IMR-90 (cell line): ENCODE measurements around the gene YTHDC2. TPM values are rescaled to one million over a fixed set of nuclear protein-coding genes. Genes with fewer than 3 reads are reported as not detected.

Source experiments
- ATAC-seq: fragments of 200-7000 bp; cut with Tn5 transposase; 2 replicates; pipeline ENCODE4 v1.9.1; 2020; ENCODE audit warnings: low read depth, mild to moderate bottlenecking, moderate library complexity
- BruUV-seq: library from RNA; stranded (reverse); fragments of 400-500 nt; replicated peaks from 2 replicates; lab custom pipeline; 2021; lab: Mats Ljungman, UMichigan
- CTCF ChIA-PET: fragments of 300-600 bp; formaldehyde crosslinking; extraction: SDS; loops from one replicate; lab custom pipeline; 2021; ENCODE audit warnings: antibody characterized with exemption; lab: Yijun Ruan, JAX
- POLR2A ChIA-PET: fragments of 300-600 bp; sonication (Branson Sonifier 250); formaldehyde crosslinking; loops from one replicate; lab custom pipeline; 2022; ENCODE audit warnings: antibody characterized with exemption; ENCODE audit not compliant: unreplicated experiment; lab: Charles Lee
- DNase-seq: peaks from one replicate; pipeline ENCODE4 v3.0.0; 2013
- H2AFZ ChIP-seq: replicated peaks from 2 replicates; pipeline ENCODE3; 2013; ENCODE audit warnings: low read length, mild to moderate bottlenecking; ENCODE audit not compliant: poor library complexity
- H2AK5ac ChIP-seq: 2 replicates; pipeline ENCODE4 v1.6.1; 2013; ENCODE audit warnings: low read depth, low read length, inconsistent platforms
- H2AK9ac ChIP-seq: replicated peaks from 2 replicates; pipeline ENCODE3; 2013; ENCODE audit warnings: mild to moderate bottlenecking, low read depth, low read length, moderate library complexity; ENCODE audit not compliant: poor library complexity
- H2BK120ac ChIP-seq: 2 replicates; pipeline ENCODE4 v1.6.1; 2013; ENCODE audit warnings: low read depth, low read length, inconsistent platforms
- H2BK15ac ChIP-seq: 3 replicates; pipeline ENCODE4 v1.6.1; 2013; ENCODE audit warnings: low read depth, low read length, inconsistent platforms
- H2BK20ac ChIP-seq: 2 replicates; pipeline ENCODE4 v1.6.1; 2013; ENCODE audit warnings: low read depth, mild to moderate bottlenecking, inconsistent platforms, low read length, moderate library complexity
- H2BK5ac ChIP-seq: 2 replicates; pipeline ENCODE4 v1.6.1; 2013; ENCODE audit warnings: mild to moderate bottlenecking, low read depth, low read length, inconsistent platforms; ENCODE audit not compliant: poor library complexity, severe bottlenecking
- H3K14ac ChIP-seq: replicated peaks from 2 replicates; pipeline ENCODE4 v1.6.1; 2013; ENCODE audit warnings: low read depth, low read length, inconsistent platforms
- H3K18ac ChIP-seq: 2 replicates; pipeline ENCODE4 v1.6.1; 2013; ENCODE audit warnings: low read depth, low read length, control low read depth
- H3K23ac ChIP-seq: 2 replicates; pipeline ENCODE4 v1.6.1; 2013; ENCODE audit warnings: low read depth, low read length, inconsistent platforms
- H3K27ac ChIP-seq: 2 replicates; pipeline ENCODE4 v1.5.1; 2013; ENCODE audit warnings: mild to moderate bottlenecking, control low read depth, low read length; ENCODE audit not compliant: insufficient read depth
- H3K27me3 ChIP-seq: 2 replicates; pipeline ENCODE4 v1.6.1; 2013; ENCODE audit warnings: low read length; ENCODE audit not compliant: control insufficient read depth, insufficient read depth
- H3K36me3 ChIP-seq: 2 replicates; pipeline ENCODE4 v1.6.1; 2013; ENCODE audit warnings: low read length, mixed read lengths; ENCODE audit not compliant: control insufficient read depth, insufficient read depth
- H3K4ac ChIP-seq: 2 replicates; pipeline ENCODE4 v1.6.1; 2013; ENCODE audit warnings: low read depth, low read length, inconsistent platforms
- H3K4me1 ChIP-seq: 2 replicates; pipeline ENCODE4 v1.6.1; 2013; ENCODE audit warnings: low read length, mixed read lengths; ENCODE audit not compliant: control insufficient read depth, insufficient read depth
- H3K4me2 ChIP-seq: 2 replicates; pipeline ENCODE4 v1.6.1; 2013; ENCODE audit warnings: low read depth, mild to moderate bottlenecking, control low read depth, low read length, moderate library complexity
- H3K4me3 ChIP-seq: 2 replicates; pipeline ENCODE4 v1.5.1; 2013; ENCODE audit warnings: low read depth, mild to moderate bottlenecking, control low read depth, low read length, moderate library complexity; ENCODE audit not compliant: insufficient read depth
- H3K56ac ChIP-seq: 2 replicates; pipeline ENCODE4 v1.6.1; 2013; ENCODE audit warnings: low read length, inconsistent platforms; ENCODE audit not compliant: insufficient read depth; ENCODE audit errors: extremely low read depth
- H3K79me1 ChIP-seq, 2 experiments: 2 replicates each; pipeline ENCODE4 v1.6.1; 2013; ENCODE audit warnings: low read length in 2 of 2, inconsistent platforms in 1 of 2, low read depth in 1 of 2
- H3K9ac ChIP-seq: 2 replicates; pipeline ENCODE4 v1.6.1; 2013; ENCODE audit warnings: low read depth, low read length, control low read depth
- H3K9me1 ChIP-seq: 2 replicates; pipeline ENCODE4 v1.6.1; 2013; ENCODE audit warnings: low read length, inconsistent platforms; ENCODE audit not compliant: insufficient read depth
- H3K9me3 ChIP-seq: 2 replicates; pipeline ENCODE4 v1.6.1; 2013; ENCODE audit warnings: low read length; ENCODE audit not compliant: control insufficient read depth, insufficient read depth
- H4K20me1 ChIP-seq: 2 replicates; pipeline ENCODE4 v1.6.1; 2013; ENCODE audit warnings: low read length, inconsistent platforms; ENCODE audit not compliant: insufficient read depth
- H4K5ac ChIP-seq: 2 replicates; pipeline ENCODE4 v1.6.1; 2013; ENCODE audit warnings: mild to moderate bottlenecking, low read depth, low read length, control low read depth
- H4K8ac ChIP-seq, 2 experiments: 2 replicates each; pipeline ENCODE4 v1.6.1; 2013; ENCODE audit warnings: low read depth in 2 of 2, low read length in 2 of 2, control low read depth in 1 of 2, inconsistent platforms in 1 of 2
- H4K91ac ChIP-seq: 2 replicates; pipeline ENCODE4 v1.6.1; 2013; ENCODE audit warnings: low read depth, low read length, inconsistent platforms; ENCODE audit not compliant: insufficient read depth
- BHLHE40 ChIP-seq: fragments of 150-350 bp; IDR thresholded peaks from 2 replicates; pipeline ENCODE4 v1.6.1; 2016; ENCODE audit warnings: mild to moderate bottlenecking, low read depth, low read length
- ELK1 ChIP-seq: fragments of 150-350 bp; IDR thresholded peaks from 2 replicates; pipeline ENCODE4 v1.6.1; 2016; ENCODE audit warnings: low read depth, mild to moderate bottlenecking, low read length, moderate library complexity, borderline replicate concordance
- FOS ChIP-seq: fragments of 150-350 bp; IDR thresholded peaks from 2 replicates; pipeline ENCODE4 v1.6.1; 2016; ENCODE audit warnings: low read depth, low read length
- MXI1 ChIP-seq: IDR thresholded peaks from 2 replicates; pipeline ENCODE4 v1.6.1; 2012; ENCODE audit warnings: low read depth, mild to moderate bottlenecking, low read length, moderate library complexity, borderline replicate concordance
- RCOR1 ChIP-seq: IDR thresholded peaks from 2 replicates; pipeline ENCODE4 v1.6.1; 2012; ENCODE audit warnings: mild to moderate bottlenecking, low read length, improper control_type of control experiment; ENCODE audit not compliant: insufficient replicate concordance
- SMC3 ChIP-seq: fragments of 150-350 bp; IDR thresholded peaks from 2 replicates; pipeline ENCODE4 v1.6.1; 2016; ENCODE audit warnings: low read depth, mild to moderate bottlenecking, antibody characterized with exemption, low read length, moderate library complexity
- USF2 ChIP-seq: fragments of 150-350 bp; IDR thresholded peaks from 2 replicates; pipeline ENCODE4 v1.6.1; 2017; ENCODE audit warnings: mild to moderate bottlenecking, antibody characterized with exemption, low read length, low read depth
- WGBS, 2 experiments: methylation state at CpG; one replicate each; pipeline versions ENCODE4 v1.1.5 to v1.1.7; 2013; ENCODE audit warnings: missing lambda C conversion rate in 2 of 2; ENCODE audit not compliant: insufficient read length in 1 of 2; ENCODE audit errors: extremely low coverage in 2 of 2; 5-methylcytosine and 5-hydroxymethylcytosine counted together
- dilution Hi-C: fragments of 300-500 bp; cut with HindIII; formaldehyde crosslinking; loops from one replicate; pipeline ENCODE4 v1.14.3; 2018; ENCODE audit warnings: low sequenced_read_pairs; ENCODE audit not compliant: unreplicated experiment
- in situ Hi-C: fragments of 300-500 bp; cut with MboI; formaldehyde crosslinking; loops from 3 replicates; pipeline ENCODE4 v1.14.3; 2019; ENCODE audit warnings: low sequenced_read_pairs, inconsistent platforms, mixed read lengths
- intact Hi-C: fragments of 100-400 bp; cut with micrococcal nuclease; formaldehyde crosslinking; loops from 2 replicates; pipeline ENCODE4 v1.10.0; 2022
- polyA plus RNA-seq, 3 experiments: library from polyadenylated mRNA; depleted of rRNA; stranded (reverse); fragments of >200 nt; gene quantifications; 2 replicates each; pipeline ENCODE4 v1.2.3, GENCODE V29; 2012; ENCODE audit warnings: low replicate concordance in 1 of 3
- total RNA-seq: library from RNA; depleted of rRNA; stranded (reverse); fragments of >200 nt; gene quantifications from 2 replicates; pipeline ENCODE4 v1.2.3, GENCODE V29; 2012

YTHDC2 gene
- total and polyA plus RNA-seq, 2 of the 4 experiments (the other 2 are of a cell fraction), result 6.5 to 13.4 TPM

- Histone ChIP-seq H3K27ac (no peak overlapping the region), H3K23ac (no peak overlapping the region), H3K18ac (no peak overlapping the region), H3K56ac (no peak overlapping the region), H2BK5ac (no peak overlapping the region), H2BK15ac (no peak overlapping the region), H3K4me3 (no peak overlapping the region), H2AK5ac (no peak overlapping the region), H4K91ac (no peak overlapping the region), H3K4me2 (no peak overlapping the region), H2AK9ac (no peak overlapping the region), H2BK120ac (no peak overlapping the region), H3K4me1 (no peaks in the 10 kb centered on the region), H3K9me3 (no peaks in the 10 kb centered on the region), H3K4ac (no peak overlapping the region), H3K14ac (no peak overlapping the region), H2AFZ (no peak overlapping the region), H4K20me1 (no peaks in the 10 kb centered on the region), H4K5ac (no peak overlapping the region), H3K36me3 (no peaks in the 10 kb centered on the region), H3K27me3 (no peaks in the 10 kb centered on the region; the same call in 1 of the 2 replicates), H3K79me1 (no peaks in the 10 kb centered on the region), H3K9ac (no peak overlapping the region), H4K8ac (no peak overlapping the region), H2BK20ac (no peak overlapping the region), H3K9me1 (no peaks in the 10 kb centered on the region)
- BruUV-seq, result no TSS peak
- dilution Hi-C loops (no loop called here), intact Hi-C loops (no loop called here), in situ Hi-C loops (loop anchor here (25.0 kb wide), 1 partner anchor 1427 kb away; no protein-coding TSS in a partner anchor)
- POLR2A ChIA-PET, result no interaction called here
- ATAC-seq (no peak), DNase-seq (no peak)
- WGBS, 2 experiments, result 33% methylated on average over 1 of the region's 3 CpGs; no CpG with 5 or more reads in 1 of the 2 experiments
- TF ChIP-seq SMC3 (no peak), USF2 (no peak), ELK1 (no peak), MXI1 (no peak), FOS (no peak), BHLHE40 (no peak), RCOR1 (no peak)
- CTCF ChIA-PET, result no interaction called here
Measured at GRCh38 chr5:113634957-113635356, 121.5 kb downstream of the YTHDC2 start.
